Measurements from ENCODE around the gene TOMM40L.

TOMM40L gene

GRCh38 chr1:161266202-161266601 is 40.3 kb downstream of the TOMM40L start:
- Mint-ChIP-seq H3K27ac (no peak overlapping the region), H3K4me1 (ENCODE audit: low read depth) (no peaks in the 10 kb centered on the region), H3K36me3 (ENCODE audit: low read depth) (no peaks in the 10 kb centered on the region), H3K4me3 (no peak overlapping the region), H3K27me3 (peaks cover 30% of the 10 kb centered on the region), H3K9me3 (no peaks in the 10 kb centered on the region)
- no peak for DNase-seq

GRCh38 chr1:161266836-161267235 is 41.0 kb downstream of the TOMM40L start:
- H3K4me3 Mint-ChIP-seq, result no peak overlapping the region
- H3K9me3 Mint-ChIP-seq, result no peaks in the 10 kb centered on the region
- H3K27me3 Mint-ChIP-seq, result peaks cover 26% of the 10 kb centered on the region
- no peak overlapping the region for H3K27ac Mint-ChIP-seq
- H3K4me1 Mint-ChIP-seq (ENCODE audit: low read depth), result no peaks in the 10 kb centered on the region
- no peaks in the 10 kb centered on the region for H3K36me3 Mint-ChIP-seq (ENCODE audit: low read depth)
- no peak for DNase-seq

- Mint-ChIP-seq H3K36me3 (ENCODE audit: low read depth) (no peaks in the 10 kb centered on the region), H3K27ac (no peak overlapping the region), H3K4me1 (ENCODE audit: low read depth) (no peaks in the 10 kb centered on the region), H3K4me3 (no peak overlapping the region), H3K9me3 (no peaks in the 10 kb centered on the region), H3K27me3 (peaks cover 25% of the 10 kb centered on the region)
- no peak for DNase-seq
Observed at GRCh38 chr1:161267321-161267720, 41.5 kb downstream of the TOMM40L start.

- H3K36me3 Mint-ChIP-seq (ENCODE audit: low read depth), result no peaks in the 10 kb centered on the region
- H3K9me3 Mint-ChIP-seq, result no peaks in the 10 kb centered on the region
- H3K27ac Mint-ChIP-seq, result no peak overlapping the region
- peaks cover 4% of the 10 kb centered on the region for H3K27me3 Mint-ChIP-seq
- H3K4me1 Mint-ChIP-seq (ENCODE audit: low read depth), result no peaks in the 10 kb centered on the region
- no peak for DNase-seq
- no peak overlapping the region for H3K4me3 Mint-ChIP-seq
Observed at GRCh38 chr1:161273402-161273801, 47.5 kb downstream of the TOMM40L start.

- Mint-ChIP-seq H3K4me3 (no peak overlapping the region), H3K4me1 (ENCODE audit: low read depth) (no peaks in the 10 kb centered on the region), H3K36me3 (ENCODE audit: low read depth) (no peaks in the 10 kb centered on the region), H3K9me3 (no peaks in the 10 kb centered on the region), H3K27me3 (peaks cover 4% of the 10 kb centered on the region), H3K27ac (no peak overlapping the region)
- DNase-seq, result no peak
Observed at GRCh38 chr1:161274874-161275273, 49.0 kb downstream of the TOMM40L start.

Data from activated T-cell treated with anti-CD3 and anti-CD28 coated beads, Interleukin-2, amount 50 U/mL, for 24 hours (primary cell).